Measurements from ENCODE around the gene SEMA5A. TPM values are rescaled to one million over a fixed set of nuclear protein-coding genes. Genes with fewer than 3 reads are reported as not detected.

Gene SEMA5A
- total and polyA plus RNA-seq, 2 of the 8 experiments (the other 6 are each of a cell fraction or from before 2014, with no cell fraction given), result 5.3 to 8.9 TPM

DNA sequence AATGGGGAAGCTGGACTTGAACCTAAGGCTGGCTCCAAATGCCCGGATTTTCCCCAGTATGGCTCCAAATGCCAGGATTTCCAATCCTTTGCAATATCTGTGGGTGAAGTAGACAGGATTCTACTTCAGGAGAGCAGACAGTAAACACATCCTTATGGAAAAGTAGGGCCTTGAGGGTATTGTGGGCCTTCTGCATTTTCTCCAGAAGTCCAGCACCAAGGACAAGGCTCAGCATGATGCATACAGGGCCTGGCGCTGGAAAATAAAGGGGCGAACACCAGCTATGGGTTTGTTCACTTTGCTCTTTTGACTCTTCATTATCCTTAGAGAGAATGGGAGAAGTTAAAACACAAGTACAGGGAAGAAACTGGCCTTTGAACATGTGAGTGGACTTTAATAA is 347.5 kb downstream of the SEMA5A start:
- H3K4me2 ChIP-seq (ENCODE audit: insufficient read depth in 1 of 2, low read depth in 2 of 2, low read length in 2 of 2), result no peak overlapping the region
- no peaks in the 10 kb centered on the region for H3K79me2 ChIP-seq (ENCODE audit: control insufficient read depth in 1 of 2, insufficient read depth in 2 of 2, low read length in 2 of 2)
- no peak overlapping the region for H3K18ac ChIP-seq (ENCODE audit: extremely low read depth, low read length)
- H4K20me1 ChIP-seq (replicated peaks in 1 of 2; ENCODE audit: control insufficient read depth in 1 of 2, insufficient read depth in 2 of 2, low read length in 2 of 2), result no peaks in the 10 kb centered on the region
- H3K4me3 ChIP-seq (ENCODE audit: extremely low read depth in 1 of 4, insufficient read depth in 2 of 4, low read depth in 3 of 4, low read length in 4 of 4), result no peak overlapping the region
- ChIA-PET CTCF (ENCODE audit: partially characterized antibody) (interaction anchor here (1.2 to 1.5 kb wide), 2 partner anchors 9 kb away, joined by 3 to 5 read pairs; no protein-coding TSS in a partner anchor), POLR2A (ENCODE audit: partially characterized antibody) (no interaction called here)
- no peak overlapping the region for H2BK120ac ChIP-seq (replicated peaks; ENCODE audit: low read depth, low read length)
- FAIRE-seq (no peak), DNase-seq (ENCODE audit: low read depth in 1 of 2, low spot score in 2 of 2) (no peak)
- no peak overlapping the region for H2BK20ac ChIP-seq (ENCODE audit: low read length)
- H4K5ac ChIP-seq (ENCODE audit: insufficient read length, low read depth, low read length), result no peak overlapping the region
- no peak overlapping the region for H3K14ac ChIP-seq (ENCODE audit: insufficient read length)
- H3K56ac ChIP-seq (replicated peaks; ENCODE audit: insufficient read length, low read depth, low read length), result no peak overlapping the region
- H3K9me3 ChIP-seq (ENCODE audit: insufficient read depth in 2 of 2, low read depth in 1 of 2, low read length in 1 of 2), result no peaks in the 10 kb centered on the region
- peaks cover 0 to 3% (median 0%) of the 10 kb centered on the region in 4 experiments; a peak in 2 of 7 replicates for H3K4me1 ChIP-seq (replicated peaks in 1 of 4; ENCODE audit: control insufficient read depth in 3 of 4, insufficient read depth in 4 of 4, low read length in 3 of 4)
- 73% methylated on average over 3 of the region's 3 CpGs; no CpG with 5 or more reads in 1 of the 2 experiments for WGBS, 2 experiments (ENCODE audit: extremely low coverage in 1 of 2, insufficient coverage in 1 of 2, insufficient read length in 1 of 2, insufficient replicate concordance in 2 of 2, low coverage in 1 of 2, low lambda C conversion rate in 2 of 2, missing lambda C conversion rate in 1 of 2)
- no peak overlapping the region for H2BK5ac ChIP-seq (ENCODE audit: low read depth, low read length)
- H3K4ac ChIP-seq (replicated peaks; ENCODE audit: insufficient read length, low read depth, low read length), result no peak overlapping the region
- H3K36me3 ChIP-seq (ENCODE audit: control insufficient read depth in 2 of 4, insufficient read depth in 4 of 4, low read length in 3 of 4), result no peaks in the 10 kb centered on the region
- H2AFZ ChIP-seq (ENCODE audit: low read length), result no peak overlapping the region
- no peaks in the 10 kb centered on the region for H3K79me1 ChIP-seq (ENCODE audit: low read depth, low read length)
- H4K8ac ChIP-seq (ENCODE audit: extremely low read depth, insufficient read depth, low read length), result no peak overlapping the region
- H2BK12ac ChIP-seq (ENCODE audit: low read depth, low read length), result no peak overlapping the region
- no peak overlapping the region for H2BK15ac ChIP-seq (ENCODE audit: low read length)
- no peaks in the 10 kb centered on the region for H3K23me2 ChIP-seq (ENCODE audit: low read depth, low read length)
- no peak overlapping the region for H3K27ac ChIP-seq (ENCODE audit: low read depth, low read length)
- no peaks in the 10 kb centered on the region for H3K27me3 ChIP-seq (replicated peaks in 1 of 4; ENCODE audit: control insufficient read depth in 3 of 4, extremely low read depth in 1 of 4, insufficient read depth in 3 of 4, low read length in 3 of 4)
- no peak overlapping the region for H2AK5ac ChIP-seq (ENCODE audit: low read depth, low read length)
- H3K23ac ChIP-seq (ENCODE audit: insufficient read length), result no peak overlapping the region
- no peak overlapping the region for H4K91ac ChIP-seq (replicated peaks; ENCODE audit: insufficient read length, low read length)
- H3K9ac ChIP-seq (replicated peaks in 1 of 4; ENCODE audit: extremely low read depth in 1 of 4, low read depth in 3 of 4, low read length in 3 of 4), result no peak overlapping the region
- TF ChIP-seq CBX5 (IDR thresholded peaks at IDR 0.05; ENCODE audit: low read depth, low read length) (no peak), MAFK (IDR thresholded peaks at IDR 0.05; ENCODE audit: low read depth, low read length) (no peak), SIX5 (IDR thresholded peaks at IDR 0.05; ENCODE audit: low read depth, low read length) (no peak), GTF2F1 (IDR thresholded peaks at IDR 0.05; ENCODE audit: borderline replicate concordance, low read depth, low read length) (no peak), SAP30 (IDR thresholded peaks at IDR 0.05; ENCODE audit: insufficient read depth, insufficient replicate concordance, low read length) (no peak), RBBP5 (IDR thresholded peaks at IDR 0.05; ENCODE audit: borderline replicate concordance, low read depth, low read length) (no peak), TBP (IDR thresholded peaks at IDR 0.05; ENCODE audit: low read depth, low read length) (no peak), KDM1A (IDR thresholded peaks at IDR 0.05; ENCODE audit: borderline replicate concordance, low read length) (no peak), KDM5A (IDR thresholded peaks at IDR 0.05; ENCODE audit: low read length) (no peak), SUZ12 (IDR thresholded peaks at IDR 0.05; ENCODE audit: low read length) (no peak), SP1 (IDR thresholded peaks at IDR 0.05; ENCODE audit: low read depth, low read length) (no peak), TAF1 (IDR thresholded peaks at IDR 0.05; ENCODE audit: low read depth, low read length) (no peak), GABPA (IDR thresholded peaks at IDR 0.05; ENCODE audit: borderline replicate concordance, insufficient read depth, low read length) (no peak), POLR2A (IDR thresholded peaks at IDR 0.05; ENCODE audit: control extremely low read depth in 1 of 2, low read depth in 2 of 2, low read length in 2 of 2) (no peak)
- TF ChIP-seq, protein P1, sequence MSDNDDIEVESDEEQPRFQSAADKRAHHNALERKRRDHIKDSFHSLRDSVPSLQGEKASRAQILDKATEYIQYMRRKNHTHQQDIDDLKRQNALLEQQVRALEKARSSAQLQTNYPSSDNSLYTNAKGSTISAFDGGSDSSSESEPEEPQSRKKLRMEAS (IDR thresholded peaks at IDR 0.05), result no peak

All from H1 (cell line).